Activated CD4-positive, alpha-beta T cell treated with anti-CD3 and anti-CD28 coated beads, Interleukin-2, amount 50 U/mL, for 1 hour (primary cell): ENCODE measurements around the gene CLCN7.
"Not testable (repeated sequence)": the region's sequence is repeated elsewhere in the genome, so short reads cannot be mapped to it uniquely, and the experiment has no call there.

ENCODE experiments used
- DNase-seq: peaks from one replicate; pipeline ENCODE4 v3.0.0-alpha.2; 2020

CLCN7 gene

DNA sequence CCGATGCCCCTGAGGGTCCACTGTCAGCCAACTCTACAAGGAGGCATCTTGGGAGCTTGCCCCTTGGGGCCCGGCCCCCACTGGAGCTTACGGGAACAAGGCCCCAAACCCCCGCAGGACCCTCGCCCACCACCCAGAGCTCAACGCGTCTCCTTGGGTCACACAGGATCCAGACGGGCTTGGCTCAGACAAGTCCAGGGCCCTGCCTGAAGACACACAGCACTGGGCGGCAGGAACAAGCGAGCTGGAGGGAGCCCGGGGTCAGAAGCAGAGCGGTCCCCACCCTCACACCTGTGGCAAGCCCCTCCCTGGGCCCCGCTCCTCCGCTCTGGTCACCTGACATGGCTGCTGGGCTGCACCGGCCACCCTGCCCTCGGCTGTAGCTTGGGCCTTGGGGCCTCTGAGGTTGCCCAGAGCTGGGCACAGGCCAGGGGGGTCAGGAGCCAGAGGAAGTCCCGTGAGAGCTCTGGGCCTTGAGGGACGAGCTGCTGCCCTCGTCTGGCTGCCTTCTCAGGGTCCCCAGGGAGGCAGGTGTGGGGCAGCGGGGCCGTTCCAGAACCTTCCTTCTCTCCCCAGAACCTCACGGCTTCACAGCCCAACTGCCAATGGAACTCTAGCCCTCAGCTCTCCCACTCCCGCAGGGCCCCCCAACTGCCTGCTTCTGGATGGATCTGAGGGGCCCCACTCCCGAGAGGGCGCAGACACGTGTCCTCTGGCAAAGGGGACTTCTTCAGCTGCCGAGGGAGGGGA, 30.7 kb downstream of the CLCN7 start, which contains the start of gene CCDC154:
Gene CCDC154 (minus strand): TSS at position 577 of the 750 bp plus-strand sequence. CDS start 234 bp downstream, at position 343.
- no peak for DNase-seq

DNA sequence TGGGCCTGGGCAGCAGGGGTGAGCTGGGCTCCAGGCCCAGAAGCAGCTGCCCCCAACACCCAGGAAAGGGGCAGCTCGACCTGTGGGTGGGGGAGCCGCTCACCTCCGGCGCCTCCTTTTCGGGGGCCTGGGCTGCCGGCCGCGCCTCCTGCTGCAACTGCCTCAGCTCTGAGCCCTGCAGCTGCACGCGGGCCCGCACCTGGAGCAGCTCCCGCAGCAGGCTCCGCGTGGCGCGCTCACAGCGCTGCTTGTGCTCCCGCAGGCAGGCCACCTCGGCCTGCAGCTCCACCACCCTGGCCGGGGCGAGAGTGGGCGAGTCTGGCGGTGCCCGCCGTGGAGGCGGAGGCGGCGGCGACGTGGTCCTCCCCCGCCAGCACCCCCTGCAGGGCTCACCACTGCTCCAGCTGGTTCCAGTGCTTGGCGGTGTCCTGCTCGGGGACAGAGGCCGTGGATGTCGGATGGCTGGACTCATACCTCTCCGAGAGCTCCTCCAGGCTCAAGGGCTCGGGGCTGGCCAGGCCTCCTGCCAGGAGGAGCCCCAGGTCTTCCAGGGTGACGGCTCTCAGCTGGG, 31.3 kb downstream of the CLCN7 start:
- DNase-seq, result no peak

DNA sequence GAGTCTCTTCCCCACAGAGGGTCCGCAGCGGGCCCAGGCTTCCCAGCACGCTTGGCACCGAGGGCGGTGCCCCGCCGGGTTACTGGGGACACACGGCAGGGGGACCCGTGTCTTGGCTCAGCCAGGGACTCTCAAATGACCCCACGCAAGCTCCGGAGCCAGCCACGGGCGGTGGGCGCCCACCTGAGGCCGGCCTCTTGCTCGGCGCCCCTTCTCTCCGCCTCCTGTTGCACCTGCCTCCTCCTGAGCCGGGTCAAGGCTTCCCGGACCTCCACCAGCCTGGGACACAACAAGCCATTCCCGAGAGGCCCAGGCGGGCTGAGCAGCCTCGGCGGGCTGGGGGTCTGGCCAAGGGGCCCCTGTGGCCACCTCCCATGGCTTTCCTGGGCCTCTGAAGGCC, 32.1 kb downstream of the CLCN7 start:
- no peak for DNase-seq

DNA sequence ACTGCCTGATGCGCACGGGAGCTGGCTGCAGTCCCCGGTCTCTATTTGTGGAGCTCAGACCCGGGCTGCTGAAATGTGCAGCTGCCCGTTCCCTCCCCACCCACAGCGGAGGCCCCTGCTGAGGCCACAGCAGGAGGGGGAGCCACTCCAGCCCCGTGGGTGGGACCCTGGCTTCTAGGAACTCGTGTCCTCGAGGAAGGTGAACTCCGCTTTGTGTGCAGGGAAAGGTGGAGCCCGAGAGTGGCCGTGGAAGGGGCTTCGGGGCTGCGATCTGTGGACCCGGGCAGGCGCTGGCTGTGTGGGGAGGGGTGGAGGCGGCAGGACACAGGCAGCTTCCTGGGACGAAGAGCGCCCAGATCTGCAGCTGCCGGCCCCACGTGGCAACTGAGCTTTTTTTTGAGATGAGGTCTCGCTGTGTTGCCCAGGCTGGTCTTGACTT, 33.4 kb downstream of the CLCN7 start:
- DNase-seq, result no peak

DNA sequence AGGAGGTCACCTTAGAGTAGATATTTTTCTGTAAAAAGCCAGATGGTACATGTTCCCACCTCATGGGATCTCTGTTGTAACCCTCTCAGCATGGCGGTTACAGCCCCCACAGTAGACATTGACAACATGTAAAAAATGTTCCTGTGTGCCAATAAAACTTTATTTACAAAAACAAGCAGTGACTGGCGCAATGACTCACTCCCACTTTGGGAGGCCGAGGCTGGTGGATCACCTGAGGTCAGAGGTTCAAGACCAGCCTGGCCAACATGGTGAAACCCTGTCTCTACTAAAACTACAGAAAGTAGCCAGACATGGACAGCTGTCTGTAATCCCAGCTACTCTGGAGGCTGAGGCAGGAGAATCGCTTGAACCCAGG, 35.1 kb downstream of the CLCN7 start:
- DNase-seq, result not testable (repeated sequence)

DNA sequence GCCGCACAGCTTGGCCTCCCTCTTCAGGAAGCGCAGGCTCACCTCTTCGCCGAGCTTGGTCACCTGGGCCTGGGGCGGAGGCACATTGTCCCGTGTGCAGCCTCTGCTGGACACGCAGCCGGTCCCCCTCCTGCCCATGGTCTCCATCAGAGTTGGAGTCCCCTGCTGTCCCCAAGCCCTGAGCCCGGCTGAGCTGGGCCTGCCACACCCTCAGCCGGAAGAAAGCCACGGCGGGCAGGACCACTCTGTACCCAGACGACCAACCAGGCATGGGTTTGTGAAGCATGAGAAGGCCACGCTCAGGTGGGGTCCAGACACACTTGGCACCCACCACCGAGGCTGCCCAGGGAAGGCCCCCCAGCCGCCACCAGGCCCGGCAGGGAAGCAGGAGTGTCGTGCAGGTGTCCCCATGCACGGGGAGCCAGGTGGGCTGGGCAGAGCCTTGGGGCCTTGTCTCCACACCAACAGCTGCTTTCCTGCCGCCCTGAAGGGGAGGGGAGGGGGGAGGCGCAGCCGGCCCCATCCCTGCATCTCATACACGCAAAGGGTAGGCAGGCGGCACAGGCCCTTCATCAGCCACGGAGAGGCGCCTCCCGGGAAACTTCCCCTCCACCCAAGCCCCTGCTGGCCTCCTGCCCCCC, 35.6 kb downstream of the CLCN7 start:
- DNase-seq, result no peak

DNA sequence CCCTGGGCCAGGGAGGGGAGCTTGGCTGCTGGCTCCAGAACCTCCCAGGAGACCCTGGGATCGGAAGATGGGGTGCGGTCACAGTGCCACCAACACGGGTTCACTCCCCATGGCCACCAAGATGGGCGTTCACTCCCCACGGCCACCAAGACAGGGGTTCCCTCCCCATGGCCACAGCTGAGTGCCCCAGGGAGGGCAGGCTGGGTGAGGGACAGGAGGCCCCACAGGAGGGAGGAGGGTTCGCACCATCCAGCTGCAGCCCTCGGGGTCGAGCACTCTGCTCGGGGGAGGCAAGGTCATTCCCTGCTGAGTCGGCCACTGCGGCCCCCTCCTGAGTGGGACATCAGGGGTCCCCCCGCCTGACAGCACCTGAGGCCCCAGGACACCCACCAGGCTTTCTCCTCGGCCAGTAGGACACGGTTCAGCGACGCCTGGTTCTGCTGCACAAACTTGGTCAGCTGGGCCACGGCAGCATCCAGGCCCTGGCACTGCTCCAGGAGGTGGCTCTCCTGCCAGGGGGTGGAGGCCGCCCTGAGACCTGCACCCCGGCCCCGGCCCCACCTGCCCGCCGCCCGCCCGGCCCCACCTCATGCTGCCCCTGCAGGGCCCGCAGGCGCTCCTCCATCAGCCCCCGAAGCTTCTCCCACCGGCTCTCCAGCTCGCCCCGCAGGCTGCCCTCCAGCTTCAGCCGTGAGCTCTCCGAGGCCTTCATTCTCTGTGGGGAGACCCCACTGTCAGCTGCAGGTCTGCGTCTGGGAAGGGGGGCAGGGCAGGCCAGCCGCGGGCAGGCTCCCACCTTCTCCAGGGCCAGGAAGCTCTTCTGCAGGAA, 36.4 kb downstream of the CLCN7 start:
- DNase-seq, result no peak

DNA sequence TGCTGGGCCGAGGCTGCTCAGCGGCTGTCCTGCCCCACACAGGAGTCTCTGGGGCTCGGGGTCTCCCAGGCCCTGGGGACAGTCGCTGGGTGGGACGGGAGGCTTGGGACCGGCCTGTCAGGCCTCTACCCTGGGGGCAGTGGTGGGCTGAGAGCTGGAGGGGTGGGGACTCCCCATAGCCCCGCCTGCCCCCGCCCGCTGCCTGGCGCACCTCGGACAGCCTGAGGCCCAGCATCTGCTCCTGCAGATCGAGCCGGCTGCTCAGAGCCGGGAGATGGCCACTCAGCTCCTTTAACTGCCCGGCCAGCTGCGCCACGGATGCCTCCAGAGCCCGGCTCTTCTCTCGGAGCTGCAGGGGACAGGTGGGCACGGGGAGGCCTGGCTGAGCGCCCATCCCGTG, 37.2 kb downstream of the CLCN7 start:
- no peak for DNase-seq

DNA sequence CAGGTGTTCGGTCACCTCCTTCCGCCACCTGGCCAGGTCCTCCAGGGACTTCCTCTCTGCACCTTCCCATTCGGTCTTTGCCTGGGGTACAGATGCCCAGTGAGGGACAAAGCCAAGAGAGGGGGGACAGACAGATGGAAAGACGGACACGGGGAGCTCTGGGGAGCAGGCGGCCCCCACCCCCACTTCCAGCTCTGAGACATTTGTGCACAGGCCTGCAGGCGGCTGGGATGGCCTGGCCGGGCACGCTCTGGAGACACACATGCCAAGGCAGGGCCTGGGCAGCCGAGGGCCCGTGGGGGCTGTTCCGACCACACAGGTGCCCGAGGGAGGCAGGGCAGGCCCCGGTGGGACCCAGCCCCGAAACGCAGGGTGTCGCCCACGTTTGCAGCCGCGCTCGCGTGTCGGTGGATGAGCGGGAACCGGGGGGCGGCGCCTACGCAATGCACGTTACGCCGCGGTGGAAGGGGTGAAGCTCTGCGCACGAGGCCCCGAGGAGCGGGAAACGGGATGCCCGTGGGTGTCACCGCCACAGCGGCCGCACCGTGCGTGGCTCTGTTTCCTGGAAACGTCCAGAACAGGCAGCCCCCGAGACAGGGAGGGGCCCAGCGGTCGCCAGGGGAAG, 38.0 kb downstream of the CLCN7 start:
- DNase-seq, result no peak

DNA sequence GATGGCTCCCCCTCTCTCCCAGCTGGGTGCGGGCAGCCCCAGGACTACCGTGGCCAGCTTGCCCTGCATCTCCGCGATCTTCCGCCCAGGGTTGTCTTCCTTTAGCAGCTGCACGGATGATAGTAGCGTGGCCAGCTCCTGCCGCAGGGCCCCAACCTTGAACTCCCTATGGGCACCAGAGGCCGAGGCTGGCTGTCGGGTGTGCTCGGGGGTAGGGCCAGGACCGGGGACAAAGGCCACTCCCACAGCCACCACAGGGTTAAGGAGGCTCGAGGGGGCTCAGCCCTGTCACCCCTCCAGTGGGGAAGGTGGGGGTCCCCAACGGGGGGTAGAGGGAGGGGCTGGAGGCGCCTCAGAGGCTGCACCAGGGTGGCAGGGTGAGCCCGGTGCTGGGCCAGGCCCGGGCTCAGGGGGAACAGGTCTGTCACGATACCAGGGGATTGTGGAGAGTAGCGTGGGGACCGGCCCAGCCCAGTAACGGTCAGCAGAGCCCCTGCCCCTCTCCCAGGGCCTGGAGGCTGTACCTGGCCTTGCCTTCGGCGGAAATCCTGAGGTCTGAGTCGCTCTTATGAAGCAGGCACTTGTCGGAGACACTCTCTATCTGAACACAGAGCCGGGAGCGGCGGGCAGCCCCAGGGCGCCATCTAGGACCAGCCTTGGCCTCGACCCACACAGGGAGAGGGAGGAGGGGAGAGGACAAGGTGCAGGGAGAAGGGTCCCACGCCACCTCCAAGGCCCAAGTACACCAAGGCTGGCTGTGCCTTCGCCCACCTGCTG, 38.7 kb downstream of the CLCN7 start:
- DNase-seq, result no peak

DNA sequence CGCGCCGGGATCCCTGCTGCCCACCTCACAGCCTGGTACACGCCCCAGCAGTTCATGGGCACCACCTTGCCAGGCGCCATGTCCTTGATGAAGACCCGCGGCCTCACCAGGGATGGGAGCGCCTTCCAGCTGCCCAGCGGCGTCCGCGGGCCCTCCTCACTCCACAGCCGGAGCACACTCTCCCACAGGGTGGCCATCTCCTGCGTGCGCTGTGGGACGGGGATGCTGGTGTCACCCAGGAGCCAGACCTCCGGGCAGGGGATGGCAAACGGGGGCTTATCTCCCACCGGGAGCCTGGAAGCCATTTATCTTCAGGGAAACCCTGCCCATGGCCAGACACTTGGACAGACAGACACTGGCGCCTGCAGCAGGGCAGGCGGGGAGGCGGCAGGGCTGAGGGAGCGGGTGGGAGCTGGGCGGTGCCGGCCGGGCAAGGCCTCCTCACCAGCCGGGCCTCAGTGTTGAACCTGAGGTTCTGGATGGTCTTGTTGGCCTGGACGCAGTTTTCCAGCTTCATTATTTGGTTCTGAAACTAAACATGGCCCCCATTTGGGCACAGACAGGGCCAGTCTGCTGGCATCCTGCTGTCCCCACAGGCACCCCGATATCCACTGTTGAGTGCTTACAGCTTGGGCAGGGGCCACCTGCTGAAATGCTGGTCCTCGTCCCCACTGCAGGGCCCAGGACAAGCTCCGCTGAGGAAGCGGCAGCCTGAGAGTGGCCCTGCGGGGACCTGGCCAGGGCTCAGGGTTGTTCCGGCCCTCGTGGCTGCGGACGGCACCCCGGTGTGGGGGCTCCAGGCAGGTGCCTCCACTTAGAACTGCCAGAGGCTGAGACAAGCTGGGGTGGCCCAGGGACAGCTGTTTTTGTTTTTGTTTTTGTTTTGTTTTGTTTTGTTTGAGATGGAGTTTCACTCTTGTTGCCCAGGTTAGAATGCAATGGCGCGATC, 39.9 kb downstream of the CLCN7 start:
- no peak for DNase-seq

DNA sequence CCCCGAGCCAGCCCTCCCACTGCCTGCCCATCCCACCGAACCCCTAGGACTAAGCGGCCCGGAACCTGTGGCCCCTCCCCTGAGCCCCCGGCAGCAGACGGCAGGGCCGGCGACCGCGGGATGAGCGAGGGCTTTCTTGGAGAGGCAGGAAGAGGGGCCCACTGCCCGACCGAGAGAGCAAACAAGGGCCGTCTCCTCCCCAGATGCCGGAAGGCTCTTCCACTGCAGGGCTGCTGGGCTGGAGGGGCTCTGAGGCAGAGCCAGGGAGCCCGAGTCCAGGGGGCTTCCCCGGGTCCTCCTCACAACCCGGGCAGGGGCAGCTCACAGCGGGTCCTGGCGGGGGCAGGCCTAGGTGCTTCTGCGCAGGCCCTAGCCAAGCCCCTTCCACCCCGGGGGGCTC, 41.1 kb downstream of the CLCN7 start:
- no peak for DNase-seq

DNA sequence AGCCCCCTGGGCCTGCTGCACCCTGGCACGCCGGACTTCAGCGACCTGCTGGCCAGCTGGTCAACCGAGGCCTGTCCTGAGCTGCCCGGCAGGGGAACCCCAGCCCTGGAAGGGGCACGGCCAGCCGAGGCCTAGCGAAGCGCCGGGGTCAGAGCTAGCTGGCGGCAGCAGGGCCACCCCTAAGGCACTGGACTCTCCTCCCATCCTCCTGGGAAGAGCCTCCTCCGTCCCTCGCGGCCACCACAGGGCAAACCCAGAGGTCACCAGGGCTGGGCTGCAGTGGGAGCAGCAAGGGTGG, 41.6 kb downstream of the CLCN7 start:
- no peak for DNase-seq

DNA sequence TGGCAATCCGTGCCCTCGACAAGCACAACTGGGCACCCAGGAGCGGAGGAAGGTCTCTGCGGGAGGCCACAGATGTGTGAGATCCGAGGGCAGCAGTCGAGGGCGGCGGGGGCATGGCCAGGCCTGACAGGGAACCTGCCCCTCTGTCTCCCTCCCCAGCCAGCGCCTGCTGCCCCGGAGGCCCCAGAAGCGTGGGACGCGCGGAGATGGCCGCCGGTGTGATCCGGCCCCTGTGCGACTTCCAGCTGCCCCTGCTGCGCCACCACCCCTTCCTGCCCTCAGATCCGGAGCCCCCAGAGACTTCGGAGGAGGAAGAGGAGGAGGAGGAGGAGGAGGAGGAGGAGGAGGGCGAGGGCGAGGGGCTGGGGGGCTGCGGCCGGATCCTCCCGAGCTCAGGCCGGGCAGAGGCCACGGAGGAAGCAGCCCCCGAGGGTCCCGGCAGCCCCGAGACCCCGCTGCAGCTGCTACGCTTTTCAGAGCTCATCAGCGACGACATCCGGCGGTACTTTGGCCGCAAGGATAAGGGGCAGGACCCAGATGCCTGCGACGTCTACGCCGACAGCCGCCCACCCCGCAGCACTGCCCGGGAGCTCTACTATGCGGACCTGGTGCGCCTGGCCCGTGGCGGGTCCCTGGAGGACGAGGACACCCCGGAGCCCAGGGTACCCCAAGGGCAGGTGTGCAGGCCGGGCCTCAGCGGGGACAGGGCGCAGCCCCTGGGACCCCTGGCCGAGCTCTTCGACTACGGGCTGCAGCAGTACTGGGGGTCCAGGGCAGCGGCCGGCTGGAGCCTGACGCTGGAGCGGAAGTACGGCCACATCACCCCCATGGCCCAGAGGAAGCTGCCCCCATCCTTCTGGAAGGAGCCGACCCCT, 42.2 kb downstream of the CLCN7 start:
- DNase-seq, result no peak

DNA sequence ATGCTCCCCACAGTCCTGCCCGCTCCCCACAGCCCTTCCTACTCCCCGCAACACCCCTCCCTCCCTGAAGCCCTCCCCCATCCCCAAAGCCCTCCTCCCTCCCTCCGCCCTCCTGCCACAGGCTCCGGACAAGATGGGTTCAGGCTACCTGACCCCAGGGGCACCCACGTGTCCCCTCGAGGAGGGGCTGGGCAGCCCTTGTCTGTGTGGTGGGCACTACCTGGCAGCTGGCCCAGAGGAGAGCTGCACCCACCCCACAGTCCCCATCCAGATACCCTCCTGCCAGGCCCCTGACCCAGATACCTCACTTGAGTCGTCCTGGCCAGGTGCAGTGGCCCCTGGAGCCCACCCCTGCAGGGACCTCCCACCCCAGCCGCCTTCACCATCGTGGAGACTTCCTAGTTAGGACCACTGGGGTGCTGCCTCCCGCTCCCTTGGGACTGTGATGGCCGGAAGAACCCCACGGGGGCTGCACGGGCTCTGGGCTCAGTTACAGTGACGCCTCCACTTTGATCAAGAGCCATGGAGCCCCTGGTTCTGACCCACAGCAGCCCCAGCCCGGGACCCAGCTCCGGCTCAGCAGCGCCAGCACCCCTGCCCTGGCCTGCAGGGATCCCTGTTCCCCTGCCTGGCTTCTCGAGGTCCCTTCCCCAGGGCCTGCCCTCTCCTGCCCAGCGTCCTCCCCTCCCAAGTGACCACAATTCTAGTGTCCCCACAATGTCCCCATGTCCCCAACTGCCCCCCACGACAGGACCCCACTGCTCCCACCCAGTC, 43.1 kb downstream of the CLCN7 start:
- DNase-seq, result no peak

DNA sequence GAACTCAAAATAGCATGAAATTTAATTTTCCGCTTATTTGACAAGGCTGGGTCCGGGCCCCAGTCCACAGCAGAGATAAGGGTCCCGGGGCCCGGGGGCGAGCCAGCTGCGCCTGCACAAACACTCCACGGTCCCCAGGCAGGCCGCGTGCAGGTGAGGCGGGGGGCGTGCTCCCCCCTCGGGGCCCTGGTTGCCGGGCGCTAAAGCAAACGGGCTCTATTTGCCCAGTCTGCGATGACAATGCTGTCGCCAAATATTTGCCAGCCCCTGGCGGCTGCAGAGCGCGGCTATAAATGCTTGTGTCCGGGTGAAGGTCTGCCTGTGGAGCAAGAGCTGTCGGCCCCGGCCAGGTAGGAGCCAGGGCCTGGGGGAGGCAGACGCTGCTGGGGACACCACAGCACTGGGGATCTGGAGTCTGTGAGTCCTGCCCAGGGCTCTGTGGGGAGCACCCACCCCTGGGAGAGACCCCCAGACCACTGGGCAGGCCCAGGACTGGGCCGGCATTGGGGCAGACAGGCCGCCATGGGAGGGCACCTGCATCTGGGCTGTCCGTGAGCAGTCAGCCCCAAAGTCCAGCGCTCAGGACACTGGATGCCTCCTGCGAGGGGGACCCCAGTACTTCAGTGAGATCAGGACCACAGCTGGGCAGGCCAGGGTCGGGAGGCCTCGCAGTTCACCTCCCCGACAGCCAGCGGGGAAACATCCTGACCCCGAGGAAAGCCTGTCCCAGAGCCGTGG, 43.9 kb downstream of the CLCN7 start, which contains the start of gene PERCC1:
Gene PERCC1 (plus strand): TSS at position 320 of the 738 bp plus-strand sequence. CDS start 1,516 bp downstream, outside the sequence.
- no peak for DNase-seq

DNA sequence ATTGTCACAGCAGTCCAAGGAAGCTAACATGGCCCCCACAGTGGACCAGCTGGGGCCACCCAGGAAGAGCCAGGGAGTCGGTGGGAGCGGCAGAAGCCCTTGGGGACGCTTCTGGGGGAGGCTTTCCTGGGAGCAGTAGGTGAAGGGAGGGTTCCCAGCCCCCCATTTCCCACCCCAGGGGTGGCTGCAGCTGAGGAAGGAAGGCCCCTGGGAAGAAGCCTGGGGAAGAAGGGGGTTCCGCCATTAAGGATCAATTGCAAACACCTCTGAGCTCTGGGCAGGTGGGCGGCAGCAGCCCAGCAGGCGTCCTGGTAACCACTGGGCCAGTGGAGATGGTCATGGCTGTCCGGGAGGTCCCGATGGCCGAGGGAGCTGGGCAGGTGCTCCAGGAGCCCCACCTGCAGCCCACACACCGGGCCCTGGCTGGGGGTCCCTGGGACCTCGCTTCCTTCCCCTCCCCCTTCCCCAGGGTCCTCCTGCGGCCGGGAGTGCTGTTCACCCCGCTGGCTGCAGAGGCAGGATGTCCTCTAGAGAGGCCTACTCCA, 44.5 kb downstream of the CLCN7 start:
- DNase-seq, result no peak

DNA sequence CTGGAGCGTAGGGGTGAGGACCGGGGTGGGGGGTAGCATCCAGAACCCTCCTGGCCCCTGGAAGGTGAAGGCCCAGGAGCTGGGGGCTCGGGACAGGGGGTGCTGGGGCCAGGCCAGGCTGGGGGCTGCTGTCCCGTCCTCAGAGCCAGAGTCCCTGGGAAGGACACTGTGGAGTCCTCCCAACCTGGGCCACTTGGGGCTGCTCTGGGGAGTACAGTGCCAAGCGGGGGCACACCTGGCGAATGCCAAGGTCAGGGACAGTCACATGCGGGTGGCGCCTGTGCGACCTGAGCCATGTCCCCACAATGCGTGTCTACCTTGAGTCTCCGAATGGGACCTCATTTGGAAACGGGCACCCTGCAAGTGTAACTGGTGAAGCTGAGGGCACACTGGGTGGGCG, 45.2 kb downstream of the CLCN7 start:
- no peak for DNase-seq
